WTC11 (cell line): ENCODE data around the gene ALKBH6. TPM values are rescaled to one million over a fixed set of nuclear protein-coding genes. Genes with fewer than 3 reads are reported as not detected.

Source experiments
- ATAC-seq: fragments of 200-7000 bp; cut with Tn5 transposase; 2 replicates; pipeline ENCODE4 v1.10.0; 2021; ENCODE audit warnings: mild to moderate bottlenecking, moderate library complexity
- CTCF ChIA-PET: fragments of 300-600 bp; sonication (Branson Sonifier 250); formaldehyde crosslinking; loops from one replicate; lab custom pipeline; 2021; ENCODE audit warnings: antibody characterized with exemption; lab: Charles Lee
- POLR2A ChIA-PET: fragments of 350-600 bp; sonication (Branson Sonifier 250); formaldehyde crosslinking; loops from one replicate; lab custom pipeline; 2021; ENCODE audit warnings: antibody characterized with exemption; lab: Charles Lee
- DNase-seq: peaks from one replicate; pipeline ENCODE4 v3.0.0; 2021; ENCODE audit warnings: low spot score
- H3K27ac Mint-ChIP-seq: 2 replicates; pipeline ENCODE4 v1.8.0; 2021; ENCODE audit warnings: mixed read lengths
- H3K27me3 Mint-ChIP-seq: 2 replicates; pipeline ENCODE4 v1.8.0; 2021; ENCODE audit warnings: low read depth, mild to moderate bottlenecking, moderate library complexity, mixed read lengths
- H3K36me3 Mint-ChIP-seq: 2 replicates; pipeline ENCODE4 v1.8.0; 2021; ENCODE audit warnings: mixed read lengths
- H3K4me1 Mint-ChIP-seq: 2 replicates; pipeline ENCODE4 v1.8.0; 2022; ENCODE audit warnings: mixed read lengths
- H3K4me3 Mint-ChIP-seq: 2 replicates; pipeline ENCODE4 v1.8.0; 2021; ENCODE audit warnings: mild to moderate bottlenecking, moderate library complexity, mixed read lengths
- H3K9me3 Mint-ChIP-seq: 2 replicates; pipeline ENCODE4 v1.8.0; 2021; ENCODE audit warnings: mixed read lengths
- CREM ChIP-seq: sonication (generic); formaldehyde crosslinking; IDR thresholded peaks from 2 replicates; pipeline ENCODE4 v1.8.1; 2022; ENCODE audit warnings: mild to moderate bottlenecking, missing genetic modification reagents, moderate library complexity
- EMX1 ChIP-seq: fragments of 250-450 bp; sonication (Bioruptor Pico); IDR thresholded peaks from 2 replicates; pipeline ENCODE4 v1.8.0; 2021; ENCODE audit warnings: mild to moderate bottlenecking
- ETV6 ChIP-seq: sonication (generic); formaldehyde crosslinking; IDR thresholded peaks from 2 replicates; pipeline ENCODE4 v1.8.1; 2022; ENCODE audit warnings: mild to moderate bottlenecking, missing genetic modification reagents
- FOXK1 ChIP-seq: sonication (generic); formaldehyde crosslinking; IDR thresholded peaks from 2 replicates; pipeline ENCODE4 v1.8.0; 2022; ENCODE audit warnings: mild to moderate bottlenecking, moderate library complexity, missing genetic modification reagents
- JAZF1 ChIP-seq: fragments of 250-450 bp; sonication (Bioruptor Pico); IDR thresholded peaks from 2 replicates; pipeline ENCODE4 v1.9.0; 2021; ENCODE audit warnings: moderate library complexity, mild to moderate bottlenecking, inconsistent platforms
- NR1H2 ChIP-seq: sonication (generic); formaldehyde crosslinking; IDR thresholded peaks from 2 replicates; pipeline ENCODE4 v1.9.0; 2021; ENCODE audit warnings: mild to moderate bottlenecking, moderate library complexity, missing genetic modification reagents
- PRRX2 ChIP-seq: fragments of 250-450 bp; sonication (Bioruptor Pico); IDR thresholded peaks from 2 replicates; pipeline ENCODE4 v1.8.0; 2021; ENCODE audit warnings: mild to moderate bottlenecking
- RELA ChIP-seq: sonication (generic); formaldehyde crosslinking; IDR thresholded peaks from 2 replicates; pipeline ENCODE4 v1.8.1; 2022; ENCODE audit warnings: missing genetic modification reagents, mild to moderate bottlenecking, borderline replicate concordance
- SMAD3 ChIP-seq: sonication (generic); formaldehyde crosslinking; IDR thresholded peaks from 2 replicates; pipeline ENCODE4 v1.8.0; 2022; ENCODE audit warnings: missing genetic modification reagents, mild to moderate bottlenecking, borderline replicate concordance
- TEAD1 ChIP-seq: sonication (generic); formaldehyde crosslinking; IDR thresholded peaks from 2 replicates; pipeline ENCODE4 v1.8.0; 2022; ENCODE audit warnings: mild to moderate bottlenecking, missing genetic modification reagents
- TEAD4 ChIP-seq: sonication (generic); formaldehyde crosslinking; IDR thresholded peaks from 2 replicates; pipeline ENCODE4 v1.8.0; 2022; ENCODE audit warnings: mild to moderate bottlenecking, missing genetic modification reagents
- ZBTB21 ChIP-seq: sonication (generic); formaldehyde crosslinking; IDR thresholded peaks from 2 replicates; pipeline ENCODE4 v1.8.1; 2023; ENCODE audit warnings: mild to moderate bottlenecking, missing genetic modification reagents, borderline replicate concordance
- ZNF232 ChIP-seq: sonication (generic); formaldehyde crosslinking; IDR thresholded peaks from 2 replicates; pipeline ENCODE4 v1.8.0; 2022; ENCODE audit warnings: mild to moderate bottlenecking, missing genetic modification reagents
- total RNA-seq: library from RNA; stranded (reverse); gene quantifications from 3 replicates; pipeline ENCODE4 v1.2.3, GENCODE V29; 2021
- TF ChIP-seq, protein P1 (sequence below): fragments of 200-600 bp; IDR thresholded peaks from 2 replicates; pipeline ENCODE4 v1.8.0; 2022; ENCODE audit warnings: antibody characterized with exemption
- TF ChIP-seq, protein P2 (sequence below): sonication (generic); formaldehyde crosslinking; IDR thresholded peaks from 2 replicates; pipeline ENCODE4 v1.8.1; 2023; ENCODE audit warnings: mild to moderate bottlenecking, missing genetic modification reagents
- TF ChIP-seq, protein P3 (sequence below): sonication (generic); formaldehyde crosslinking; IDR thresholded peaks from 2 replicates; pipeline ENCODE4 v1.8.1; 2022; ENCODE audit warnings: mild to moderate bottlenecking, missing genetic modification reagents, moderate library complexity, borderline replicate concordance
- TF ChIP-seq, protein P4 (sequence below): sonication (generic); formaldehyde crosslinking; IDR thresholded peaks from 2 replicates; pipeline ENCODE4 v1.8.0; 2022; ENCODE audit warnings: mild to moderate bottlenecking, missing genetic modification reagents
- TF ChIP-seq, protein P5 (sequence below): sonication (generic); formaldehyde crosslinking; IDR thresholded peaks from 2 replicates; pipeline ENCODE4 v1.8.0; 2022; ENCODE audit warnings: mild to moderate bottlenecking, missing genetic modification reagents
- TF ChIP-seq, protein P6 (sequence below): fragments of 250-450 bp; sonication (Bioruptor Pico); IDR thresholded peaks from 2 replicates; pipeline ENCODE4 v1.9.0; 2021; ENCODE audit warnings: mild to moderate bottlenecking, borderline replicate concordance
- TF ChIP-seq, protein P7 (sequence below): sonication (generic); formaldehyde crosslinking; IDR thresholded peaks from 2 replicates; pipeline ENCODE4 v1.8.0; 2023; ENCODE audit warnings: mild to moderate bottlenecking, missing genetic modification reagents

ALKBH6 gene
- total RNA-seq, 1 experiment from 2014 or later: 28.1 TPM

DNA sequence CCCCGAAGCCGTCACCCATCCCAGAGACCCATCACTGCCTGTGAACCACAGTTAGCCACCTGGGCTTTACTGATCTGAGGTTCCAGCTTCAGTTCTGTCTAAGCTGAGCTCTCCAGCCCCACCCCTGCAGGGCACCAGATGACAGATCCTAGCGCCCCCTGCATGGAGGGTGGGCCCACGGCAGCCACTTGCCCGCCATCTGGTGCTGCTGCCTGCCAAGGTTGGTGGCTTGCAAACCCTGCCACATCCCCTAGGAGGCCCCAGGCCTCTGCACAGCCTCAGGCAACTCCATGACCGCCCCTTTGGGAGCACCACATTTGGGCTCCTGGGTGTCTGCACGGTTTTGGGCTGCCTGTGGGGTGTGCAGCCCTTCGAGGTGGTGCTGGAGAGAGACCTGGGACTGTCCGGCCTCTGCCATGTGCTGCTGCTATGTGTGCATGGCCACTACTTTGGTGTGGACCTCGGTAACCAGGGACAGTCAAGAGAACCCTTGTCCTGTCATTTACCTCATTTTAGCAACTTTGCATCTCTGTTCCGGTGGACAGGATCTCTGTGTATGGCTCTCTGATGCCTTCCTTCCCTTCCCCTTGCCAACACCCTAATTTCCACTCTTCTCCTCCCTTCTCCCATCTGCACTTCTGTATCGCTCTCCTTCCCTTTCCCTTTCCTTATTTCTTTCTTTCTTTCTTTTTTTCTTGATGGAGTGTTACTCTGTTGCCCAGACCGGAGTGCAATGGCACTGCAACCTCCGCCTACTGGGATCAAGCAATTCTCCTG is 36.4 kb downstream of the ALKBH6 start:
- H3K36me3 Mint-ChIP-seq: no peaks in the 10 kb centered on the region
- DNase-seq: peak; percentile 86
- TF ChIP-seq TEAD4: no peak
- TF ChIP-seq, protein P1, sequence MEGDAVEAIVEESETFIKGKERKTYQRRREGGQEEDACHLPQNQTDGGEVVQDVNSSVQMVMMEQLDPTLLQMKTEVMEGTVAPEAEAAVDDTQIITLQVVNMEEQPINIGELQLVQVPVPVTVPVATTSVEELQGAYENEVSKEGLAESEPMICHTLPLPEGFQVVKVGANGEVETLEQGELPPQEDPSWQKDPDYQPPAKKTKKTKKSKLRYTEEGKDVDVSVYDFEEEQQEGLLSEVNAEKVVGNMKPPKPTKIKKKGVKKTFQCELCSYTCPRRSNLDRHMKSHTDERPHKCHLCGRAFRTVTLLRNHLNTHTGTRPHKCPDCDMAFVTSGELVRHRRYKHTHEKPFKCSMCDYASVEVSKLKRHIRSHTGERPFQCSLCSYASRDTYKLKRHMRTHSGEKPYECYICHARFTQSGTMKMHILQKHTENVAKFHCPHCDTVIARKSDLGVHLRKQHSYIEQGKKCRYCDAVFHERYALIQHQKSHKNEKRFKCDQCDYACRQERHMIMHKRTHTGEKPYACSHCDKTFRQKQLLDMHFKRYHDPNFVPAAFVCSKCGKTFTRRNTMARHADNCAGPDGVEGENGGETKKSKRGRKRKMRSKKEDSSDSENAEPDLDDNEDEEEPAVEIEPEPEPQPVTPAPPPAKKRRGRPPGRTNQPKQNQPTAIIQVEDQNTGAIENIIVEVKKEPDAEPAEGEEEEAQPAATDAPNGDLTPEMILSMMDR: peak; percentile 35; the same call in 1 of the 2 replicates
- TF ChIP-seq, protein P2, sequence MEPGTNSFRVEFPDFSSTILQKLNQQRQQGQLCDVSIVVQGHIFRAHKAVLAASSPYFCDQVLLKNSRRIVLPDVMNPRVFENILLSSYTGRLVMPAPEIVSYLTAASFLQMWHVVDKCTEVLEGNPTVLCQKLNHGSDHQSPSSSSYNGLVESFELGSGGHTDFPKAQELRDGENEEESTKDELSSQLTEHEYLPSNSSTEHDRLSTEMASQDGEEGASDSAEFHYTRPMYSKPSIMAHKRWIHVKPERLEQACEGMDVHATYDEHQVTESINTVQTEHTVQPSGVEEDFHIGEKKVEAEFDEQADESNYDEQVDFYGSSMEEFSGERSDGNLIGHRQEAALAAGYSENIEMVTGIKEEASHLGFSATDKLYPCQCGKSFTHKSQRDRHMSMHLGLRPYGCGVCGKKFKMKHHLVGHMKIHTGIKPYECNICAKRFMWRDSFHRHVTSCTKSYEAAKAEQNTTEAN (CRISPR knock-in tag): no peak
- TF ChIP-seq JAZF1 (CRISPR knock-in tag): no peak
- TF ChIP-seq NR1H2 (CRISPR knock-in tag): no peak
- no peak for TF ChIP-seq ZBTB21 (CRISPR knock-in tag)
- TF ChIP-seq, protein P3, sequence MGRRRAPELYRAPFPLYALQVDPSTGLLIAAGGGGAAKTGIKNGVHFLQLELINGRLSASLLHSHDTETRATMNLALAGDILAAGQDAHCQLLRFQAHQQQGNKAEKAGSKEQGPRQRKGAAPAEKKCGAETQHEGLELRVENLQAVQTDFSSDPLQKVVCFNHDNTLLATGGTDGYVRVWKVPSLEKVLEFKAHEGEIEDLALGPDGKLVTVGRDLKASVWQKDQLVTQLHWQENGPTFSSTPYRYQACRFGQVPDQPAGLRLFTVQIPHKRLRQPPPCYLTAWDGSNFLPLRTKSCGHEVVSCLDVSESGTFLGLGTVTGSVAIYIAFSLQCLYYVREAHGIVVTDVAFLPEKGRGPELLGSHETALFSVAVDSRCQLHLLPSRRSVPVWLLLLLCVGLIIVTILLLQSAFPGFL (CRISPR knock-in tag): no peak
- TF ChIP-seq PRRX2: no peak
- TF ChIP-seq, protein P4, sequence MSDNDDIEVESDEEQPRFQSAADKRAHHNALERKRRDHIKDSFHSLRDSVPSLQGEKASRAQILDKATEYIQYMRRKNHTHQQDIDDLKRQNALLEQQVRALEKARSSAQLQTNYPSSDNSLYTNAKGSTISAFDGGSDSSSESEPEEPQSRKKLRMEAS (CRISPR knock-in tag): 0 out of 2 replicates have a peak, but pooled peaks have one; percentile 21
- no peak for TF ChIP-seq ETV6 (CRISPR knock-in tag)
- TF ChIP-seq TEAD1: no peak
- TF ChIP-seq, all 79 proteins: peak for 2
- Mint-ChIP-seq H3K27ac (peak overlapping the region; percentile 72; the same call in 1 of the 2 replicates), H3K27me3 (peaks cover 20% of the 10 kb centered on the region), H3K9me3 (no peaks in the 10 kb centered on the region), H3K4me1 (peaks cover 13% of the 10 kb centered on the region), H3K4me3 (no peak overlapping the region)
- CTCF ChIA-PET: interaction anchor here (0.5 to 2.1 kb wide), 35 partner anchors 10 to 420 kb away, joined by 3 to 12 read pairs (median 4); partner anchors contain the start of genes ALKBH6, NFKBID and SYNE4
- POLR2A ChIA-PET: interaction anchor here (0.7 kb wide), 1 partner anchor 93 kb away, joined by 3 read pairs; no protein-coding TSS in a partner anchor
- peak; percentile 95 for ATAC-seq

DNA sequence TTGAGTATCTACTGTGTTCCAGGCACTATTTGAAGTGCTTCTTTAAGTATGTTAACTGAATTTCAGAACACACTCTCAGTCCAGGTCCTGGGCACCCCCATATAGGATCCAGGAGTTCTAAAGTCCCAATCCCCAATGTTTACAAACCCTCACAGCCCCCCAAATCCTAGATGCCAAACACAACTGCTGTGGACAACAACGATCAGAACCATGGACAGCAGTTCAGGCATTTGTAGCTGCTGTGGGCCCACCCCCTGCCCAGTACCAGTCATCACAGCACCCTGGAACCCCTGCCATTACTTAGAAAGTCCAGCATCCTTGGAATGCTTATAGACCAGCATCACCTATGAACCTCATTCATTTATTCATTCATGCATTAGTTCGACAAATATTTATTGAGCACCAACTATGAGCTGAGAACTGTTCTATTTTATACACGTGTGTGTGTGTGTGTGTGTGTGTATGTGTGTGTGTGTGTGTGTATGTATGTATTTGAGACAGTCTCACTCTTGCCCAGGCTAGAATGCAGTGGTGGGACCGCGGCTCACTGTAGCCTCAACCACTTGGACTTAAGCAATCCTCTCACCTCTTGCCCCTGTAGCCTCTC is 38.3 kb downstream of the ALKBH6 start:
- ChIA-PET CTCF (interaction anchor here (0.5 to 1.2 kb wide), 7 partner anchors 12 to 191 kb away, joined by 3 to 4 read pairs (median 3); partner anchors contain the start of gene ALKBH6), POLR2A (no interaction called here)
- Mint-ChIP-seq H3K4me1 (peaks cover 13% of the 10 kb centered on the region), H3K4me3 (no peak overlapping the region), H3K27ac (no peak overlapping the region), H3K36me3 (no peaks in the 10 kb centered on the region), H3K9me3 (no peaks in the 10 kb centered on the region), H3K27me3 (peaks cover 5% of the 10 kb centered on the region; the same call in 1 of the 2 replicates)
- ATAC-seq (no peak), DNase-seq (peak; percentile 49)
- TF ChIP-seq CREM (CRISPR knock-in tag) (no peak), FOXK1 (0 out of 2 replicates have a peak, but pooled peaks have one; percentile 33), EMX1 (CRISPR knock-in tag) (no peak), TEAD1 (peak; percentile 40; the same call in 1 of the 2 replicates), RELA (CRISPR knock-in tag) (no peak), SMAD3 (0 out of 2 replicates have a peak, but pooled peaks have one; percentile 49), ZNF232 (CRISPR knock-in tag) (0 out of 2 replicates have a peak, but pooled peaks have one; percentile 36)
- TF ChIP-seq, protein P5, sequence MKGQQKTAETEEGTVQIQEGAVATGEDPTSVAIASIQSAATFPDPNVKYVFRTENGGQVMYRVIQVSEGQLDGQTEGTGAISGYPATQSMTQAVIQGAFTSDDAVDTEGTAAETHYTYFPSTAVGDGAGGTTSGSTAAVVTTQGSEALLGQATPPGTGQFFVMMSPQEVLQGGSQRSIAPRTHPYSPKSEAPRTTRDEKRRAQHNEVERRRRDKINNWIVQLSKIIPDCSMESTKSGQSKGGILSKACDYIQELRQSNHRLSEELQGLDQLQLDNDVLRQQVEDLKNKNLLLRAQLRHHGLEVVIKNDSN (CRISPR knock-in tag): peak; percentile 50; the same call in 1 of the 2 replicates
- TF ChIP-seq, protein P6, sequence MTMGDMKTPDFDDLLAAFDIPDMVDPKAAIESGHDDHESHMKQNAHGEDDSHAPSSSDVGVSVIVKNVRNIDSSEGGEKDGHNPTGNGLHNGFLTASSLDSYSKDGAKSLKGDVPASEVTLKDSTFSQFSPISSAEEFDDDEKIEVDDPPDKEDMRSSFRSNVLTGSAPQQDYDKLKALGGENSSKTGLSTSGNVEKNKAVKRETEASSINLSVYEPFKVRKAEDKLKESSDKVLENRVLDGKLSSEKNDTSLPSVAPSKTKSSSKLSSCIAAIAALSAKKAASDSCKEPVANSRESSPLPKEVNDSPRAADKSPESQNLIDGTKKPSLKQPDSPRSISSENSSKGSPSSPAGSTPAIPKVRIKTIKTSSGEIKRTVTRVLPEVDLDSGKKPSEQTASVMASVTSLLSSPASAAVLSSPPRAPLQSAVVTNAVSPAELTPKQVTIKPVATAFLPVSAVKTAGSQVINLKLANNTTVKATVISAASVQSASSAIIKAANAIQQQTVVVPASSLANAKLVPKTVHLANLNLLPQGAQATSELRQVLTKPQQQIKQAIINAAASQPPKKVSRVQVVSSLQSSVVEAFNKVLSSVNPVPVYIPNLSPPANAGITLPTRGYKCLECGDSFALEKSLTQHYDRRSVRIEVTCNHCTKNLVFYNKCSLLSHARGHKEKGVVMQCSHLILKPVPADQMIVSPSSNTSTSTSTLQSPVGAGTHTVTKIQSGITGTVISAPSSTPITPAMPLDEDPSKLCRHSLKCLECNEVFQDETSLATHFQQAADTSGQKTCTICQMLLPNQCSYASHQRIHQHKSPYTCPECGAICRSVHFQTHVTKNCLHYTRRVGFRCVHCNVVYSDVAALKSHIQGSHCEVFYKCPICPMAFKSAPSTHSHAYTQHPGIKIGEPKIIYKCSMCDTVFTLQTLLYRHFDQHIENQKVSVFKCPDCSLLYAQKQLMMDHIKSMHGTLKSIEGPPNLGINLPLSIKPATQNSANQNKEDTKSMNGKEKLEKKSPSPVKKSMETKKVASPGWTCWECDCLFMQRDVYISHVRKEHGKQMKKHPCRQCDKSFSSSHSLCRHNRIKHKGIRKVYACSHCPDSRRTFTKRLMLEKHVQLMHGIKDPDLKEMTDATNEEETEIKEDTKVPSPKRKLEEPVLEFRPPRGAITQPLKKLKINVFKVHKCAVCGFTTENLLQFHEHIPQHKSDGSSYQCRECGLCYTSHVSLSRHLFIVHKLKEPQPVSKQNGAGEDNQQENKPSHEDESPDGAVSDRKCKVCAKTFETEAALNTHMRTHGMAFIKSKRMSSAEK (CRISPR knock-in tag): no peak
- TF ChIP-seq, protein P7, sequence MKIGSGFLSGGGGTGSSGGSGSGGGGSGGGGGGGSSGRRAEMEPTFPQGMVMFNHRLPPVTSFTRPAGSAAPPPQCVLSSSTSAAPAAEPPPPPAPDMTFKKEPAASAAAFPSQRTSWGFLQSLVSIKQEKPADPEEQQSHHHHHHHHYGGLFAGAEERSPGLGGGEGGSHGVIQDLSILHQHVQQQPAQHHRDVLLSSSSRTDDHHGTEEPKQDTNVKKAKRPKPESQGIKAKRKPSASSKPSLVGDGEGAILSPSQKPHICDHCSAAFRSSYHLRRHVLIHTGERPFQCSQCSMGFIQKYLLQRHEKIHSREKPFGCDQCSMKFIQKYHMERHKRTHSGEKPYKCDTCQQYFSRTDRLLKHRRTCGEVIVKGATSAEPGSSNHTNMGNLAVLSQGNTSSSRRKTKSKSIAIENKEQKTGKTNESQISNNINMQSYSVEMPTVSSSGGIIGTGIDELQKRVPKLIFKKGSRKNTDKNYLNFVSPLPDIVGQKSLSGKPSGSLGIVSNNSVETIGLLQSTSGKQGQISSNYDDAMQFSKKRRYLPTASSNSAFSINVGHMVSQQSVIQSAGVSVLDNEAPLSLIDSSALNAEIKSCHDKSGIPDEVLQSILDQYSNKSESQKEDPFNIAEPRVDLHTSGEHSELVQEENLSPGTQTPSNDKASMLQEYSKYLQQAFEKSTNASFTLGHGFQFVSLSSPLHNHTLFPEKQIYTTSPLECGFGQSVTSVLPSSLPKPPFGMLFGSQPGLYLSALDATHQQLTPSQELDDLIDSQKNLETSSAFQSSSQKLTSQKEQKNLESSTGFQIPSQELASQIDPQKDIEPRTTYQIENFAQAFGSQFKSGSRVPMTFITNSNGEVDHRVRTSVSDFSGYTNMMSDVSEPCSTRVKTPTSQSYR (CRISPR knock-in tag): peak; percentile 20; the same call in 1 of the 2 replicates
